Trophoblast cell (in vitro differentiated cells and primary cell): ENCODE results near the gene SLC13A3.

ENCODE experiments used
- DNase-seq, 2 donors: peaks; one replicate each; pipeline ENCODE4 v3.0.0-alpha.2; 2016
- H2AFZ ChIP-seq: 2 replicates; pipeline ENCODE4 v1.6.1; 2013; ENCODE audit warnings: low read length, moderate library complexity, mild to moderate bottlenecking; ENCODE audit not compliant: insufficient read depth, poor library complexity
- H2AK5ac ChIP-seq: 2 replicates; pipeline ENCODE4 v1.6.1; 2013; ENCODE audit warnings: mild to moderate bottlenecking, low read length
- H2BK120ac ChIP-seq: 2 replicates; pipeline ENCODE4 v1.6.1; 2013; ENCODE audit warnings: low read length, mild to moderate bottlenecking, moderate library complexity; ENCODE audit not compliant: insufficient read depth, poor library complexity
- H2BK12ac ChIP-seq: 2 replicates; pipeline ENCODE4 v1.6.1; 2013; ENCODE audit warnings: mild to moderate bottlenecking, low read length, moderate library complexity
- H2BK5ac ChIP-seq: 2 replicates; pipeline ENCODE4 v1.6.1; 2013; ENCODE audit warnings: low read length, low read depth, moderate library complexity, mild to moderate bottlenecking; ENCODE audit not compliant: poor library complexity
- H3K14ac ChIP-seq: 2 replicates; pipeline ENCODE4 v1.6.1; 2013; ENCODE audit warnings: mild to moderate bottlenecking, low read length
- H3K18ac ChIP-seq: 2 replicates; pipeline ENCODE4 v1.6.1; 2013; ENCODE audit warnings: mild to moderate bottlenecking, low read length
- H3K23ac ChIP-seq: 2 replicates; pipeline ENCODE4 v1.6.1; 2013; ENCODE audit warnings: low read length
- H3K27ac ChIP-seq: 2 replicates; pipeline ENCODE4 v1.5.1; 2013; ENCODE audit warnings: low read depth, mild to moderate bottlenecking, inconsistent platforms, low read length, moderate library complexity
- H3K27me3 ChIP-seq: 2 replicates; pipeline ENCODE4 v1.6.1; 2013; ENCODE audit warnings: inconsistent platforms, mild to moderate bottlenecking, low read length, moderate library complexity; ENCODE audit not compliant: insufficient read depth
- H3K36me3 ChIP-seq, 2 experiments: 1 replicate in 1 of 2; 2 replicates in 1 of 2; pipeline ENCODE4 v1.6.1; 2013; ENCODE audit warnings: low read length in 2 of 2, mild to moderate bottlenecking in 2 of 2, moderate library complexity in 1 of 2; ENCODE audit not compliant: insufficient read depth in 2 of 2, control insufficient read depth in 1 of 2
- H3K4ac ChIP-seq: 2 replicates; pipeline ENCODE4 v1.6.1; 2013; ENCODE audit warnings: low read depth, mild to moderate bottlenecking, low read length, moderate library complexity
- H3K4me1 ChIP-seq, 2 experiments: 1 replicate in 1 of 2; 2 replicates in 1 of 2; pipeline ENCODE4 v1.6.1; 2013; ENCODE audit warnings: low read length in 2 of 2, mild to moderate bottlenecking in 2 of 2, moderate library complexity in 1 of 2; ENCODE audit not compliant: insufficient read depth in 2 of 2, control insufficient read depth in 1 of 2
- H3K4me2 ChIP-seq: 2 replicates; pipeline ENCODE4 v1.6.1; 2013; ENCODE audit warnings: inconsistent platforms, mild to moderate bottlenecking, low read length, moderate library complexity
- H3K4me3 ChIP-seq: 2 replicates; pipeline ENCODE4 v1.5.1; 2013; ENCODE audit warnings: mild to moderate bottlenecking, low read depth, low read length, inconsistent platforms
- H3K79me1 ChIP-seq: one replicate; pipeline ENCODE4 v1.6.1; 2013; ENCODE audit warnings: low read length
- H3K79me2 ChIP-seq: 2 replicates; pipeline ENCODE4 v1.6.1; 2013; ENCODE audit warnings: low read length, mild to moderate bottlenecking; ENCODE audit not compliant: control insufficient read depth, insufficient read depth, poor library complexity
- H3K9ac ChIP-seq: 2 replicates; pipeline ENCODE4 v1.6.1; 2013; ENCODE audit warnings: mild to moderate bottlenecking, low read length
- H3K9me3 ChIP-seq: 2 replicates; pipeline ENCODE4 v1.6.1; 2013; ENCODE audit warnings: low read depth, mild to moderate bottlenecking, control low read depth, inconsistent platforms, low read length; ENCODE audit not compliant: insufficient read depth
- H4K12ac ChIP-seq: 2 replicates; pipeline ENCODE4 v1.6.1; 2013; ENCODE audit warnings: low read depth, mild to moderate bottlenecking, low read length, moderate library complexity
- H4K8ac ChIP-seq: 2 replicates; pipeline ENCODE4 v1.6.1; 2013; ENCODE audit warnings: low read depth, mild to moderate bottlenecking, low read length, moderate library complexity
- H4K91ac ChIP-seq: one replicate; pipeline ENCODE4 v1.6.1; 2013; ENCODE audit warnings: low read depth, mild to moderate bottlenecking, low read length, moderate library complexity
- WGBS: extraction: QIAGEN DNeasy Blood & Tissue Kit; methylation state at CpG from one replicate; pipeline ENCODE4 v1.1.7; 2013; ENCODE audit warnings: missing lambda C conversion rate; ENCODE audit not compliant: insufficient read length, insufficient coverage; ENCODE audit errors: extremely low coverage; 5-methylcytosine and 5-hydroxymethylcytosine counted together

Gene SLC13A3

DNA sequence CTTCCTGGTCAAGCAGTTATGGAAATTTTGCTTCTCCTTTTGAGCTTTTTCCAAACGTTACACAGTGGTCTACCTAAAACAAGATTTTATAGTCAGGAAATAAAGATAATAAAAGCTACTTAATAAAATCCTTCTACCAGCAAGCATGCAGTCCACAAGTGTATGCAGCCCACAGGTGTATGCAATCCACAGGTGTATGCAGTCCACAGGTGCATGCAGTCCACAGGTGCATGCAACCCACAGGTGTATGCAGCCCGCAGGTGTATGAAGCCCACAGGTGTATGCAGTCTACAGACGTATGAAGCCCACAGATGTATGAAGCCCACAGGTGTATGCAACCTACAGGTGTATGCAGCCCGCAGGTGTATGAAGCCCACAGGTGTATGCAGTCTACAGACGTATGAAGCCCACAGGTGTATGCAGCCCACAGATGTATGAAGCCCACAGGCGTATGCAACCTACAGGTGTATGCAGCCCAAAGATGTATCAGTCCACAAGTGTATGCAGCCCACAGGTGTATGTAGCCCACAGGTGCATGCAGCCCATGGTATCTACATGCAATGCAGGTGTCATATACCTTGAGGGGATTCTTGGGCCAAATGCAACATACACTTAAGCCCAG lies 74.4 kb downstream of the SLC13A3 start:
- Histone ChIP-seq H2AK5ac (no peak overlapping the region), H4K12ac (no peak overlapping the region)

GRCh38 chr20:46575937-46576461 lies 75.3 kb downstream of the SLC13A3 start:
- H3K27me3 ChIP-seq: no peaks in the 10 kb centered on the region
- WGBS: no CpG with 5 or more reads among the region's 9 CpGs
- H3K79me2 ChIP-seq: no peaks in the 10 kb centered on the region
- H2BK120ac ChIP-seq: no peak overlapping the region
- no peak overlapping the region for H2BK12ac ChIP-seq
- H3K27ac ChIP-seq: no peak overlapping the region
- H3K4me2 ChIP-seq: no peak overlapping the region
- no peak overlapping the region for H2BK5ac ChIP-seq
- H3K4ac ChIP-seq: no peak overlapping the region
- H4K91ac ChIP-seq: no peak overlapping the region
- no peak overlapping the region for H2AK5ac ChIP-seq
- H3K4me3 ChIP-seq: no peak overlapping the region
- H3K18ac ChIP-seq: no peak overlapping the region
- no peak overlapping the region for H3K23ac ChIP-seq
- H3K9ac ChIP-seq: no peak overlapping the region
- peaks cover 2% of the 10 kb centered on the region for H3K9me3 ChIP-seq
- no peaks in the 10 kb centered on the region for H3K79me1 ChIP-seq
- no peak overlapping the region for H3K14ac ChIP-seq
- H4K8ac ChIP-seq: no peak overlapping the region
- H3K36me3 ChIP-seq: no peaks in the 10 kb centered on the region
- no peak overlapping the region for H2AFZ ChIP-seq
- no peaks in the 10 kb centered on the region for H3K4me1 ChIP-seq
- no peak for DNase-seq
- no peak overlapping the region for H4K12ac ChIP-seq

More for the DNA sequence above, 74.4 kb downstream of the SLC13A3 start:
- Histone ChIP-seq H2BK12ac (no peak overlapping the region), H3K18ac (no peak overlapping the region), H3K79me1 (no peaks in the 10 kb centered on the region), H3K9ac (no peak overlapping the region), H3K36me3 (no peaks in the 10 kb centered on the region), H3K4me2 (no peak overlapping the region), H3K79me2 (no peaks in the 10 kb centered on the region), H4K91ac (no peak overlapping the region), H2AFZ (no peak overlapping the region), H3K4me1 (no peaks in the 10 kb centered on the region), H2BK5ac (no peak overlapping the region), H3K27ac (no peak overlapping the region), H3K4ac (no peak overlapping the region), H3K4me3 (no peak overlapping the region), H4K8ac (no peak overlapping the region), H2BK120ac (no peak overlapping the region), H3K27me3 (no peaks in the 10 kb centered on the region), H3K14ac (no peak overlapping the region), H3K9me3 (peaks cover 4% of the 10 kb centered on the region), H3K23ac (no peak overlapping the region)
- no peak for DNase-seq
- WGBS: no CpG with 5 or more reads among the region's 6 CpGs

DNA sequence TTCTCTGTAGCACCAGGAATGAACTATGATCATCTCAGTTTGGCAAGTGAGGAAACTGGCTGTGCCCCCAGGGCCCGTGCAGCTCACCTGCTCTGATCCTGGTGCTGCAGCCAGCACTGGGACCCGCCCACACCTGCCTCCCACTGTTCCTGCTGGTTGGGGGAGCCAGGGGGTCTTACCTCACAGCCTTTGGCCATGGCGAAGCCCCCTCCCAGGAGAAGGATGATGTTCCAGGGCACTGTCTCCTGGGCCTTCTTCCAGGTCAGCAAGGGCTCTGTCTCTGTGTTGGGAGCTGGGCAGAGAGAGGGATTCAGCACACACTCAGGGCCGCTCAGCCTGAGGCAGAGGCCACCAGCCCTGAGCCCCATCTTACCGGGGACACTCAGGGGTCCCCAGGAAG lies 75.9 kb downstream of the SLC13A3 start:
- H3K4ac ChIP-seq: no peak overlapping the region
- no peak overlapping the region for H2BK12ac ChIP-seq
- no peak overlapping the region for H3K18ac ChIP-seq
- no peak overlapping the region for H2AK5ac ChIP-seq
- no peak overlapping the region for H3K23ac ChIP-seq
- no peak overlapping the region for H2BK5ac ChIP-seq
- H3K79me1 ChIP-seq: no peaks in the 10 kb centered on the region
- WGBS: no CpG with 5 or more reads among the region's 5 CpGs
- no peak overlapping the region for H2BK120ac ChIP-seq
- no peaks in the 10 kb centered on the region for H3K79me2 ChIP-seq
- H3K4me1 ChIP-seq: no peaks in the 10 kb centered on the region
- no peak overlapping the region for H3K4me3 ChIP-seq
- H3K4me2 ChIP-seq: no peak overlapping the region
- H3K14ac ChIP-seq: no peak overlapping the region
- no peak overlapping the region for H4K91ac ChIP-seq
- no peaks in the 10 kb centered on the region for H3K27me3 ChIP-seq
- no peak overlapping the region for H2AFZ ChIP-seq
- H4K8ac ChIP-seq: no peak overlapping the region
- no peaks in the 10 kb centered on the region for H3K36me3 ChIP-seq
- no peak overlapping the region for H3K27ac ChIP-seq
- no peaks in the 10 kb centered on the region for H3K9me3 ChIP-seq
- DNase-seq: peak in 1 of 2 donors; percentile 40
- H3K9ac ChIP-seq: no peak overlapping the region
- no peak overlapping the region for H4K12ac ChIP-seq

DNA sequence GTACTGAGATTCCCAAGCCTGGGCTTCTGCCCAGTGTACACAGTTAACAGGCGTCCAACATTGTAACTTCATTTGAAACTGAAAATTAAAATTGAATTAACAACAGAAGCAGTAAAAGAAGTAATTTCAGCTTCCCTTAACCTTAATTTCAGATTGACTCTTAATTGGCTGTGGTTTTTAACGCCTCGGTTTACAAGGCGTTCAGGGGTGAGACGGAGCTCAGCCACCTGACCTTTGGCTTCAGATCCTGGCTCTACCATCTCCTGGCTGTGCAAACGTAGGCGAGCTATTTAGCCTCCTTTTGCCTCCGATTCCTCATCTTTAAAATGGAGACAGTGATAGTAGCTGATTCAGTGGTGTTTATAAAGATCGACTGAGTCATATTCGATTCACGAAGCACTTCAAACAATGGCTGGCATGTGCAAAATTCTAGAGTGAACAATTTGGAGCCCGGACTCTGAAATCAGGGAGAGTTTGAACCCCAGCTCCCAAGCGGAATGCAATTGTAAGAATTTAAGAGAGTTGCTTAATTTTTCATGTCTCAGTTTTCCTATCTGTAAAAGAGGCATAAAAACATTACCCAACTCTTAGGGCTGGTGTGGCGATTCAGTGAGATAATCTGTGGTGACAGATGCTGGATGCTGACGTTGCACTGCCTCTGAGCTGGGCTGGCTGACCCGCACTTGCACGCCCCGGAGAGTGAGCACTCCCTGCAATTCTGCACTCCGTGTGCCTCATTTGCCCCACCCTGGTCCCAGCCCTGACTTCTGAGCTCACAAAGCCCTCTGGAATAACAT lies 77.3 kb downstream of the SLC13A3 start:
- H3K4me1 ChIP-seq: no peaks in the 10 kb centered on the region
- no peak overlapping the region for H3K4ac ChIP-seq
- H2AK5ac ChIP-seq: no peak overlapping the region
- H3K4me2 ChIP-seq: no peak overlapping the region
- H3K36me3 ChIP-seq: no peaks in the 10 kb centered on the region
- no peak overlapping the region for H2BK12ac ChIP-seq
- H3K9me3 ChIP-seq: no peaks in the 10 kb centered on the region
- no peak overlapping the region for H4K12ac ChIP-seq
- H2BK120ac ChIP-seq: no peak overlapping the region
- H2AFZ ChIP-seq: no peak overlapping the region
- H3K4me3 ChIP-seq: no peak overlapping the region
- no peak overlapping the region for H3K27ac ChIP-seq
- no peak overlapping the region for H3K23ac ChIP-seq
- no peak overlapping the region for H3K18ac ChIP-seq
- H2BK5ac ChIP-seq: no peak overlapping the region
- no peak overlapping the region for H3K9ac ChIP-seq
- no peaks in the 10 kb centered on the region for H3K79me2 ChIP-seq
- no peak overlapping the region for H4K91ac ChIP-seq
- no CpG with 5 or more reads among the region's 19 CpGs for WGBS
- no peaks in the 10 kb centered on the region for H3K79me1 ChIP-seq
- peak; percentile 47 to 79 for DNase-seq
- H4K8ac ChIP-seq: no peak overlapping the region
- H3K14ac ChIP-seq: no peak overlapping the region
- no peaks in the 10 kb centered on the region for H3K27me3 ChIP-seq
